SH-SY5Y (cell line): ENCODE results near the gene TMEM186.

Experiments used
- GATA2 ChIP-seq: IDR thresholded peaks from 2 replicates; pipeline ENCODE4 v1.6.1; 2011; ENCODE audit warnings: mild to moderate bottlenecking, low read depth, low read length
- GATA3 ChIP-seq: IDR thresholded peaks from 2 replicates; pipeline ENCODE4 v1.6.1; 2011; ENCODE audit warnings: low read depth, mild to moderate bottlenecking, low read length, moderate library complexity

TMEM186 gene

DNA sequence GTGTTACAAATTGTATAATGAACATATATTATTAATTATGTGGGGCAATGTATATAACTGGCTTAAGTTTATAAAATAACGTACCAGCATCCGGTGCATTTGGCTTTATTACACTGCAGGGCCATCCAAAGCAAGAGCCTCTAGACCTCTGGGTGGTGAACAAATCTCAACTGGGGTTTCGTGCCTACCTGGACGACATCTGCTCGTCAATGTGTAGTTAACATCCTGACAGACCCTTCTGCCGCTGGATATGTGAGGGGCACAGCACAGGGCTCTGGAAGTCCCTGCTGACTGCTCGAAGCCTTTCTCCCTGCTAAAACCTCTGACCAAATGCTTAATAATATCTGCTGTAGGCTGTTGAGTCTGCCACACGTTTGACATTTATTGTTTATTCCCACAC is 2.3 kb downstream of the TMEM186 start:
- TF ChIP-seq GATA3 (no peak), GATA2 (no peak)

DNA sequence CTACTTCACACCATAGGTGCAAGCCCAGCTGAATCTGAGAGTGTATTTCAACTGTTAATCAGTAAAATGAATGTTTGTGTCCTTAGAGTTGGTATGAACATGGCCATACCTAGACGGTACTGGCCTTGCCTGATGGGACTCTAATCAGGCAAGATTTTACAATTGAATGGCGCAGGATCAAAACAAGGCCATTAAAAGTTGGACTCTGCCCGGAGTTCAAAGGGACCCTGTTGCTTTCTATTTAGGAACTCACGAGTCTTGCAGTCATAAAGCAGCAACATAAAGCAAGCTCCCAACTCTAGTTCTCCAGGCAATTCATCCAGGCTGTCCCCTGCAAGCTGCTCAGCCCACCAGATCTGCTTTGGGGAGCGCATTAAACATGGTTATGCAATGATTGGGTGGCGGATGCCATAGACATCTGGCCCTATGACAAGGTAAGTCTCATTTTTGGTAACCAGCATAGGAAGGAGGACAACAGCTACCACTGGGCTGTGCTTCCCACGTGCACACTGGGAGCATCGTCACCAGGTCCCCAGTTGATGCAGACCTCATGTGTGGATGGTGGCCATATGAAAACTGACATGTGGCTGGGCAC is 8.8 kb downstream of the TMEM186 start:
- no peak for TF ChIP-seq GATA2
- no peak for TF ChIP-seq GATA3

DNA sequence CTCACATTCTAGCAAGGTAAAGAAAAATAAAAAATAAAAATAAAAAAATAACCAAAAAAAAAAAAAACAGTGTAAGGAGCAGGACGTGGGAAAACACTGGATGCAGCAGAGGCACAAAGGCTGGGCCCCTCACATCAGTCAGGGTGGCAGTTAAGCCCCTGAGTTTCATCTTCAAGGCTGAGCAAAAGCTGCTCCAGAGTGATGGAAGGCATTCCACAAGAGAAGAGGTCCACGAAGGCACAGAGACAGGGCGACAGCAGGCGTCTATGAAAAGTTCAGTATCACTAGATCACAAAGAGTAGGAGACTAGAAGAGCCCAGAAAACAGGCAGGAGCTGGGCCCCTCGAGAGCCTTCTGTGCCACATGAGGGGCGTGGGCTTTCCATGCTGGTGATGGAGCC is 12.0 kb downstream of the TMEM186 start:
- TF ChIP-seq GATA2 (no peak), GATA3 (no peak)

DNA sequence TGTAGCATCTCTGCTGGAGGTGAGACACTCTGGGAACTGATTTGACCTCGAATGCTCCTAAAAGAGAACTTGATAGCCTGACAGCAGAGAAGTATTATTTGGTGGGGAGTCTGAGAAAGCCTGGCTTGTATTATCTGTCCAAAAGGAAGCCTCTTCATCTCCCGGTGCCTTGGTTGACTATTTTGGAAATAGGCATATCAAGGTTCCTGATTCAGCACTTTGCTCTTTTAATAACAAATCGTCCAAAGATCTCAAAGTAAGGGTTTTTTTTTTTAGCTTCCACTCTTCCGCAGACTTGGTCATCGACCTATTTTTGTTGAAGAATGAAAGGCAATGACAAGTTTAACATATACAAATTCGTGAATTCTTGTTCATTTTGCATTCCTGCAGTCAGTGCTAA is 14.8 kb downstream of the TMEM186 start:
- no peak for TF ChIP-seq GATA2
- TF ChIP-seq GATA3, result no peak

DNA sequence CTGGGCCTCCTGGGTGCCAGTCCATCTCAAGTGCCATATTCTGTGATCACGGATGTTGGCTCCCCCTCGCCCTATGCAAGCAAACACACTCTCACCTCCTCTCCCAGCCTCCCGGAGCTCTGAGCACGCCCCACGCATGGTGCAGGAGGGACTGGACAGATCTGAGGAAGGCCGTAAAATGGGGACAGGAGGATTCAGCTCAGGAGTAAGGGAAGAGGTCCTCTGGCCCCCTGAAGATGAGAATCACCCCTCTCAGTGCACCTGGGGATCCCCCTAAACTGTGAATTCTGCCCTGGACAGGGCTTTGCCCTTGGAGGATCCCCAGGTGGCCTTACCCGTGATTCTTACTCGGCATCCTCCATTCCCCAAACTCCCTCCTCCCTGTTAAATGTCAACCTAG is 15.6 kb downstream of the TMEM186 start:
- TF ChIP-seq GATA2, result no peak
- TF ChIP-seq GATA3, result no peak

DNA sequence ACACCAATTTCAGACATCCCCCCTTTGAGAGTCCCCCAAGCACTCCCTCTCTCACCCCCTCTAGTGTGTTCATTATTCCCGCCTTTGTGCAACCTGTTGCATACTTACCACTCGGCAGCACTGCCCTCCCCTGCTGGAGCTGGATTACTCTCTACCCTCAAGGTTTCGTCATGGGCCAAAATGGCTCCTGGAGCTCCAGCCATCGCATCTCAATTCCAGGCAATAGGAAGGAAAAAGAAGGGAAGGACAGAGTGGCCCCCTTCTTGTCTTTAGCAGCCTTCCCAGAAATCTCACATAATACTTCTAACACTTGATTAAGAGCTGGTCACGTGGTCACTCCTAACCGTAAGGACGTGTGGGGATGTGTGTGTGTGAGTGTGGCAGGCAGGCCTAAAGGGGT is 20.2 kb downstream of the TMEM186 start:
- TF ChIP-seq GATA2 (no peak), GATA3 (no peak)

DNA sequence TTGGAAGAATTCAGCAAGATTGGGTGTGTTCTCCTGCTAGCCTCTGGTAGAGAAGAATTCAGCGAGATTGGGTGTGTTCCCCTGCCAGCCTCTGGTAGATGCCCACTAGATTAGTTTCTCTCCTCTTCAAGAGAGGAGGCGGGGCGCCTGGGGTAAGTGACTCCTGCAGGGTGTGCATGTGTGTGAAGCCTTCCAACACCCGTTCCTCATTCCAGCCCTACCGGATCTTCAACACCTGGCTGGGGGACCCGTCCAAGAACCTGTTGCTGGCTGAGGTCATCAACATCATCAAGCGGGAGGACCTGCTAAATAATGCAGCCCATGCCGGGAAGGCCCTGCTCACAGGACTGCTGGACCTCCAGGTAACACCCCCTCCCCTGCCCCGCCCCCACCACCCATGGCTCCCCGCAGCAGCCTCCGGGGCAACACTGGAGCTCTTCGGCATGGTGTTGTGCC is 21.3 kb downstream of the TMEM186 start:
- no peak for TF ChIP-seq GATA3
- no peak for TF ChIP-seq GATA2

DNA sequence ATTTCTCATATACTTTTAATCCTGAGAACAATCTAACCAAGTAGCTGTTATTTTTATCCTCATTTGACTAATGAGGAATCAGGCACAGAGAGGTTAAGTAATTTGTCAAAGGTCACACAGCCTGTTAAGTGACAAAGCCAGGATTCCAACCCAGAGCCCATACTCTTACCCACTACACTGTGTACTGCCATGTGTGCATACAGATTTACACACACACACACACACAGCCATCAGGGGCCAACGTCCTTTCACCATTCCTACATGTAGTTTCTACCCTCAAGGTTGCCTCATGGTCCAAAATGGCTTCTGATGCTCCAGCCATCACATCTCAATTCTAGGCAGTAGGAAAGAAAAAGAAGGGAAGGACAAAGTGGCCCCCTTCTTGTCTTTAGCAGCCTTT is 22.1 kb downstream of the TMEM186 start:
- TF ChIP-seq GATA2, result no peak

DNA sequence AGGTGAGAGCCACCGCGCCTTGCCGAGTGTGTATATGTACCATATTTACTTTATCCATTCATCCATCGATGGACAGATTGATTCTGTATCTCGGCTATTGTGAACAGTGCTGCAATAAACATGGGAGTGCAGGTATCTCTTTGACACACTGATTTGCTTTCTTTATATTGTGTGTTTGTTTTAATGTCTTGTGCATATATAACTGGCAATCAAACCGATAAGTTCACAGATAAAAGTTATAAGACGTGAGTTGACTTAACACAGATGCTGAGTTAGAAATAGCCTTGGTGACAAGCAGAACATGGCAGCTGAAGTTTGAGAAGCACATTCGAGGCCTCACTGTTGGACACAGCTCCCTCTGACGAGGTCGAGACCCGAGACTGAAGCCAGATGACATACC is 23.2 kb downstream of the TMEM186 start:
- no peak for TF ChIP-seq GATA2
- TF ChIP-seq GATA3, result no peak

DNA sequence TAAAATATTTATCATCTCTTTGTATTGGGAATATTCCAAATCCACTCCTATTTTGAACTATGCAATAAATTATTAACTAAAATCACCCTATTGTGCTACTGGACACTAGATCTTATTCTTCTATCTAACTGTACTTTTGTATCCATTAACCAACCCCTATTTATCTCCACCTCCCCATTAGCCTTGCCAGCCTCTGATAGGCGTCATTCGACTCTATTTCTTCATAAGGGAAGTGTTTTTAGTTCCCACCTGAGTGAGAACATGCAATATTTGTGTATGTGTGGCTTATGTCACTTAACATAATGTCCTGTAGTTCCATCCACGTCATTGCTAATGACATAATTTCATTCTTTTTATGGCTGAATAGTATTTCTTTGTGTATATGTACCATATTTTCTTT is 23.9 kb downstream of the TMEM186 start:
- TF ChIP-seq GATA3 (no peak), GATA2 (no peak)

DNA sequence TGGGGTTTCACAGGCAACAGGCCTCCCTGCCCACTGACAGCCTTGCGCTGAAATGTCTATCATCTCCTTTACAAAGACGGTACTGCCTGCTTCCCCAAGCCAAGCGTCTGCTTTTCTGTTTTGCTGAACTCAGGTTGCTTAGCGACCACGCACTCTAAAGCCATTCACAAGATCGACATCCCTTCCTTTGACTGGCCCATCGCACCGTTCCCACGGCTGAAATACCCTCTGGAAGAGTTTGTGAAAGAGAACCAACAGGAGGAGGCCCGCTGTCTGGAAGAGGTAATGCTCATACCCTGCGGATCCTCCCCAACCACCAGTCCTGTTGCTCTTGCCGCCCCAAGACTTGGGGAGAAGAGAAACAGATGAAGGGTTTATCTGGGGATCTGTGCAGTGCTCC is 28.7 kb downstream of the TMEM186 start:
- TF ChIP-seq GATA2 (no peak), GATA3 (no peak)

DNA sequence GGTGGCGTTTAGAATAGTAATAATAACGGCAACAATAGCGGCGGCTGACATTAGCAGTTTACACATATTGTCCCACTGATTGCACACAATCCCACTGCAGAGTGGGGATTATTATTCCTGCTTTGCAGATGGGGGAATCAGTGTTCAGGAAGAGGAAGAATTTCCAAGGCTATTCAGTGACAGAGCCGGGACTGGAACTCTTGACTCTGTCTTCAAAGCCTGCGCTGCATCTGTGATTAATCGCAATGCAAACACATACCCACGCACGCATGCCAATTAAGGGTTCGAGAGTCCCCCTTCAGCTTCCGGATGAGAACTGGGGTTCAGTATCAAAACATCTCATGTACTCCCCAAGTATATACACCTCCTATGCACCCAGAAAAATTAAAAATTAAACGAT is 29.2 kb downstream of the TMEM186 start:
- no peak for TF ChIP-seq GATA3
- TF ChIP-seq GATA2, result no peak

DNA sequence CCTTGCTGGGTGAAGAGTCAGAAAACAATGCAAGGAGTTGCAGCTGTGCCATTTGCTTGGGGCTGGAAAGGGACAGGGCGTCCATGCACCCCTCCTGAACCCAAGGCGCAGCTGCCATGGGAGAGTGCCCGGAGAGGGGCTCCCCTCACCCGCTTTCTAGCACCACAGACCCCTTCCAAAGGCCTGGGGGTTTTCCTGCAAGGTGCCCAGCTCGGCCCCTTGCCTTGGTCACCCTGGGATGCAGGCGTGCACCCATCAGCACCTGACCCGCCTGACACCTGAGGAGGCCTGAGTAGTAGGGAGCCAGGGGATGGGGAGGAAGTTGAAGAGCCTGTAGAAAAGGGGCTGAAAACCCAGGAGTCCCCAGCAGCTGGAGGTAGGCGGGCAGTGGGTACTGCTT is 30.3 kb downstream of the TMEM186 start:
- TF ChIP-seq GATA2, result no peak
- TF ChIP-seq GATA3, result no peak

DNA sequence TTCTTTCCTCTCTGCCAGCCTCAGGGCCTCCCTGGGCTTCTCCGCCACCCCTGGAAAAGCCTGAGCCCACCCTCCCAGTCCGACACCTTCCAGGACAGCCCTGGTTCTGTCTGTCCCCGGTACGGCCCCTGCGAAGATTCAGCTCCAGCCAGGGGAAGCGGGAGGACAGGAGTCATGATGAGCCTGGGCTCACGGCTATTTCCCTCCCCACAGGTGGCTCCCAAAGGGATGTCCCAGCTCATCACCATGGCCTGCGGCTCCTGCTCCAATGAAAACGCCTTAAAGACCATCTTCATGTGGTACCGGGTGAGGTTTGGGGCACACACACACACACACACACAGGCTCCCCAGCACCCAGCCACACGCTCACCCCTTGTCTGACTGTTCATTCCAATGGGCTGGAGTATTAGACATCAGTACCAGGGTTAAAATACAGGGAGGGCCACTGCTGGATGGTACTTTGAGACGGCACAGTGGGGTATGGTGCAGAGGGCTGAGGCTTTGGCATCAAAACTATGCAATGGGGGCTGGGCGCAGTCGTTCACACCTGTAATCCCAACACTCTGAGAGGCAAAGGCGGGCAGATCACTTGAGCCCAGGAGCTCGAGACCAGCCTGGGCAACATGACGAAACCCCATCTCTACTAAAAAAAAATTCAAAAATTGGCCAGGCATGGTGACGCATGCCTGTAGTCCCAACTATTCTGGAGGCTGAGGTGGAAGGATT is 32.8 kb downstream of the TMEM186 start:
- TF ChIP-seq GATA3 (no peak), GATA2 (no peak)

DNA sequence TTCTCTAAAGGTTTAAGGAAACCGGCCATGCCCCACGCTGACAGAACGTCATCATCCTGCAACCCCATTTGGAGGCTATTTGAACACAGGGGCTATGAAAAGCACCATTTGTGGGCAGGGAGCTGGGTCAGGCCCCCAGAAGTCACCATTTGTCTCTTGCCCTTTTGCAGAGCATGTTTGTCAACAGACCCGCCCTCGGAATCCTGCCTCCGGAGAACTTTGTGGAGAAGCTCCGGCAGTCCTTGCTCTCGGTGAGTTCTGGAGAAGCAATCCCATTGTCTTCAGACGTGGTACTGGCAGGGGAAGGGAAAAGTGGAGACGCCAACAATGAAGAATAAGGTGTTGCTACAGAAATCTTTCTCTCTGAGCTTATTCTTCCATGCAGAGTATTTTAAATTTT is 33.5 kb downstream of the TMEM186 start:
- TF ChIP-seq GATA3 (no peak), GATA2 (no peak)
